CD14-positive monocyte (primary cell): ENCODE measurements around the gene PUS1. TPM values are rescaled to one million over a fixed set of nuclear protein-coding genes. Genes with fewer than 3 reads are reported as not detected.

Source experiments
- DNase-seq, 3 donors: peaks; one replicate each; pipeline ENCODE4 v3.0.0-alpha.2; 2011 to 2022
- H2AFZ ChIP-seq: 2 replicates; pipeline ENCODE4 v1.6.0; 2012; ENCODE audit warnings: mild to moderate bottlenecking, low read depth, low read length, inconsistent platforms; ENCODE audit not compliant: insufficient read depth, poor library complexity, severe bottlenecking
- H3K27ac ChIP-seq, 2 donors: 1 replicate in 1 of 2; 2 replicates in 1 of 2; pipeline ENCODE4 v1.5.1; 2012 to 2013; ENCODE audit warnings: low read length in 2 of 2, control low read depth in 1 of 2, inconsistent platforms in 1 of 2, low read depth in 1 of 2, mild to moderate bottlenecking in 1 of 2
- H3K27me3 ChIP-seq, 2 donors: one replicate each; pipeline versions ENCODE4 v1.6.0 to v1.6.1; 2011 to 2013; ENCODE audit warnings: low read length in 2 of 2; ENCODE audit not compliant: control insufficient read depth in 2 of 2, insufficient read depth in 2 of 2
- H3K36me3 ChIP-seq, 2 donors: replicated peaks in 1 of 2; 1 replicate in 1 of 2; 2 replicates in 1 of 2; pipeline versions ENCODE4 v1.5.1 to v1.6.1; 2012 to 2013; ENCODE audit warnings: low read length in 2 of 2, control low read depth in 1 of 2, inconsistent platforms in 1 of 2, mild to moderate bottlenecking in 1 of 2; ENCODE audit not compliant: insufficient read depth in 2 of 2, control insufficient read depth in 1 of 2
- H3K4me1 ChIP-seq, 2 donors: 1 replicate in 1 of 2; 2 replicates in 1 of 2; pipeline versions ENCODE4 v1.5.1 to v1.6.1; 2012 to 2013; ENCODE audit warnings: low read length in 2 of 2, control low read depth in 1 of 2, inconsistent platforms in 1 of 2, mild to moderate bottlenecking in 1 of 2, moderate library complexity in 1 of 2; ENCODE audit not compliant: insufficient read depth in 2 of 2, control insufficient read depth in 1 of 2
- H3K4me2 ChIP-seq: replicated peaks from 2 replicates; pipeline ENCODE3; 2012; ENCODE audit warnings: low read length, moderate library complexity, mild to moderate bottlenecking; ENCODE audit not compliant: poor library complexity, severe bottlenecking; ENCODE audit errors: extremely low read depth
- H3K4me3 ChIP-seq, 3 experiments: fragments of 200-600 bp in 1 of 3; sonication (generic) in 1 of 3; replicated peaks in 1 of 3; 1 replicate in 2 of 3; 2 replicates in 1 of 3; pipeline ENCODE4 v1.5.1; 2011 to 2013; ENCODE audit warnings: low read length in 3 of 3, mild to moderate bottlenecking in 3 of 3, control low read depth in 2 of 3, low read depth in 2 of 3, inconsistent platforms in 1 of 3, moderate library complexity in 1 of 3
- H3K79me2 ChIP-seq: 2 replicates; pipeline ENCODE4 v1.6.0; 2012; ENCODE audit warnings: mild to moderate bottlenecking, control low read depth, inconsistent platforms, low read length, moderate library complexity; ENCODE audit not compliant: insufficient read depth
- H3K9ac ChIP-seq: 2 replicates; pipeline ENCODE4 v1.6.0; 2017; ENCODE audit warnings: low read length, mild to moderate bottlenecking; ENCODE audit not compliant: insufficient read depth, poor library complexity, severe bottlenecking
- H3K9me3 ChIP-seq, 2 donors: replicated peaks in 1 of 2; 1 replicate in 1 of 2; 2 replicates in 1 of 2; pipeline versions ENCODE4 v1.5.1 to v1.6.1; 2012 to 2013; ENCODE audit warnings: low read length in 2 of 2, control low read depth in 1 of 2; ENCODE audit not compliant: control insufficient read depth in 1 of 2, insufficient read depth in 1 of 2
- H4K20me1 ChIP-seq: 2 replicates; pipeline ENCODE4 v1.6.0; 2012; ENCODE audit warnings: mild to moderate bottlenecking, low read length, control low read depth, moderate library complexity; ENCODE audit not compliant: insufficient read depth
- H3K27ac Mint-ChIP-seq, 7 donors: one replicate each; pipeline ENCODE4 v1.8.0; 2020; ENCODE audit warnings: mild to moderate bottlenecking in 7 of 7, mixed read lengths in 7 of 7, moderate library complexity in 6 of 7, inconsistent platforms in 2 of 7
- H3K27me3 Mint-ChIP-seq, 3 donors: one replicate each; pipeline ENCODE4 v1.8.0; 2021 to 2022; ENCODE audit warnings: low read depth in 3 of 3, mild to moderate bottlenecking in 3 of 3, mixed read lengths in 3 of 3, moderate library complexity in 3 of 3, inconsistent platforms in 1 of 3
- H3K36me3 Mint-ChIP-seq, 2 donors: one replicate each; pipeline ENCODE4 v1.8.0; 2020; ENCODE audit warnings: mixed read lengths in 2 of 2, inconsistent platforms in 1 of 2, mild to moderate bottlenecking in 1 of 2
- H3K4me1 Mint-ChIP-seq: one replicate; pipeline ENCODE4 v1.8.0; 2020; ENCODE audit warnings: mild to moderate bottlenecking, mixed read lengths
- H3K4me3 Mint-ChIP-seq, 2 donors: one replicate each; pipeline ENCODE4 v1.8.0; 2020; ENCODE audit warnings: mild to moderate bottlenecking in 2 of 2, mixed read lengths in 2 of 2, moderate library complexity in 1 of 2
- H3K9me3 Mint-ChIP-seq, 7 donors: one replicate each; pipeline ENCODE4 v1.8.0; 2020 to 2022; ENCODE audit warnings: mixed read lengths in 7 of 7, mild to moderate bottlenecking in 6 of 7, moderate library complexity in 6 of 7, inconsistent platforms in 2 of 7
- CTCF ChIP-seq: fragments of 200-600 bp; IDR thresholded peaks from one replicate; pipeline ENCODE4 v1.8.0; 2022; ENCODE audit warnings: antibody characterized with exemption, mild to moderate bottlenecking
- WGBS: methylation state at CpG from one replicate; pipeline ENCODE4 v1.1.5; 2013; ENCODE audit warnings: missing lambda C conversion rate; ENCODE audit not compliant: insufficient coverage; 5-methylcytosine and 5-hydroxymethylcytosine counted together
- intact Hi-C, 2 donors: fragments of 100-400 bp; cut with micrococcal nuclease; formaldehyde crosslinking; loops; one replicate each; pipeline versions ENCODE4 v1.15.0 to v1.15.1; 2023
- polyA plus RNA-seq, 3 donors: library from polyadenylated mRNA; depleted of rRNA in 1 of 3; unstranded in 2 of 3; stranded (reverse) in 1 of 3; fragments of 300-500 nt in 2 of 3; fragments of >200 nt in 1 of 3; fragmentation: Illumina TruSeq in 2 of 3; gene quantifications; 1 replicate in 2 of 3; 2 replicates in 1 of 3; pipeline ENCODE4 v1.2.3, GENCODE V29; 2012 to 2021

PUS1 gene
- polyA plus RNA-seq, 3 donors = 5.1 to 30.9 (median 6.9) TPM

- H3K4me3 ChIP-seq = peak overlapping the region; percentile 63 to 94 (median 89)
- 4% methylated on average over 14 of the region's 14 CpGs for WGBS
Measured at GRCh38 chr12:131896811-131897270, 32.2 kb upstream of the PUS1 start.

GRCh38 chr12:131897276-131897675 lies 31.8 kb upstream of the PUS1 start:
- Histone ChIP-seq H3K4me3 (peak overlapping the region in 1 of 3 experiments; percentile 94), H3K4me2 (peak overlapping the region; percentile 89), H4K20me1 (peaks cover 61% of the 10 kb centered on the region), H3K36me3 (peaks cover 13 to 23% of the 10 kb centered on the region in 2 donors), H3K4me1 (peaks cover 24 to 32% of the 10 kb centered on the region in 2 donors), H3K9ac (no peak overlapping the region), H2AFZ (no peak overlapping the region), H3K9me3 (no peaks in the 10 kb centered on the region), H3K27me3 (no peaks in the 10 kb centered on the region), H3K27ac (peak overlapping the region in 1 of 2 donors; percentile 94), H3K79me2 (peaks cover 66% of the 10 kb centered on the region)
- no peak for DNase-seq
- Mint-ChIP-seq H3K4me1 (peaks cover 26% of the 10 kb centered on the region), H3K9me3 (peaks cover 0 to 1% (median 0%) of the 10 kb centered on the region in 7 donors), H3K27me3 (no peaks in the 10 kb centered on the region), H3K27ac (peak overlapping the region in 1 of 7 donors; percentile 41), H3K4me3 (peak overlapping the region; percentile 39 to 87), H3K36me3 (peaks cover 23 to 34% of the 10 kb centered on the region in 2 donors)
- intact Hi-C loops = loop anchor here (2.0 to 5.0 kb wide), 2 partner anchors 32 to 35 kb away; partner anchors contain the start of gene PUS1 (in 1 of the 2)
- TF ChIP-seq CTCF = no peak
- 86% methylated on average over 8 of the region's 18 CpGs for WGBS

More at GRCh38 chr12:131896811-131897270, 32.2 kb upstream of the PUS1 start:
- Histone ChIP-seq H3K4me1 (peaks cover 22 to 27% of the 10 kb centered on the region in 2 donors), H4K20me1 (peaks cover 56% of the 10 kb centered on the region), H2AFZ (no peak overlapping the region), H3K36me3 (peaks cover 10 to 19% of the 10 kb centered on the region in 2 donors), H3K9ac (peak overlapping the region; percentile 86), H3K9me3 (no peaks in the 10 kb centered on the region), H3K27me3 (no peaks in the 10 kb centered on the region), H3K27ac (peak overlapping the region; percentile 57 to 94), H3K79me2 (peaks cover 62% of the 10 kb centered on the region), H3K4me2 (peak overlapping the region; percentile 89)
- intact Hi-C loops = loop anchor here (1.0 to 5.0 kb wide), 3 partner anchors 32 to 52 kb away; partner anchors contain the start of genes EP400 (in 1 of the 2) and PUS1 (in 1 of the 2)
- TF ChIP-seq CTCF = no peak
- Mint-ChIP-seq H3K4me3 (peak overlapping the region; percentile 87 to 93), H3K27me3 (no peaks in the 10 kb centered on the region), H3K9me3 (peaks cover 0 to 1% (median 0%) of the 10 kb centered on the region in 7 donors), H3K4me1 (peaks cover 26% of the 10 kb centered on the region), H3K36me3 (peaks cover 21 to 34% of the 10 kb centered on the region in 2 donors), H3K27ac (peak overlapping the region; percentile 84 to 95 (median 86))
- peak in 1 of 3 donors; percentile 14 for DNase-seq
